DND-41 (cell line): ENCODE results near the gene MYL3.

ENCODE experiments used
- EZH2 ChIP-seq: IDR thresholded peaks from 3 replicates; pipeline ENCODE4 v1.6.1; 2012; ENCODE audit warnings: borderline replicate concordance, low read depth, mild to moderate bottlenecking, moderate library complexity, low read length, inconsistent platforms; ENCODE audit not compliant: severe bottlenecking
- TF ChIP-seq, protein P1 (sequence below): IDR thresholded peaks from 2 replicates; pipeline ENCODE4 v1.5.1; 2012; ENCODE audit warnings: borderline replicate concordance, low read length, moderate library complexity, mild to moderate bottlenecking; ENCODE audit not compliant: poor library complexity, severe bottlenecking; ENCODE audit errors: extremely low read depth

DNA sequence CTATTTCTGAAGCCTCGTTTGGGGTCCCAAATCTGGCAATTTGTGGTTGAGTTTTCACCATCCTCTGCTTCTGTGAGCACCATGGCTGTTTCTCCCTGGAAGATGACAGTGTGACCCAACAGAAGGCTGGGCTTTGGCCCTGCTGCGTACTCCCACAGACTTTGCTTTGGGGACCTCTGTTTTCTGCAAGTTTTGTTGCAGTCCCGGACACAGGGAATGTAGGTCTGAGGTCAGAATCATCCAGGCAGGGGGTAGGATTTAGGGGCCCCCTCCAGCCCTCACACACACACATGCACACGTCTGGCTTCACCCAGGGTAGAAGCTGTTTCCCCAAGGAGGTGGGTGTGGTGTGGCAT lies 20.6 kb upstream of the MYL3 start:
- TF ChIP-seq, protein P1, sequence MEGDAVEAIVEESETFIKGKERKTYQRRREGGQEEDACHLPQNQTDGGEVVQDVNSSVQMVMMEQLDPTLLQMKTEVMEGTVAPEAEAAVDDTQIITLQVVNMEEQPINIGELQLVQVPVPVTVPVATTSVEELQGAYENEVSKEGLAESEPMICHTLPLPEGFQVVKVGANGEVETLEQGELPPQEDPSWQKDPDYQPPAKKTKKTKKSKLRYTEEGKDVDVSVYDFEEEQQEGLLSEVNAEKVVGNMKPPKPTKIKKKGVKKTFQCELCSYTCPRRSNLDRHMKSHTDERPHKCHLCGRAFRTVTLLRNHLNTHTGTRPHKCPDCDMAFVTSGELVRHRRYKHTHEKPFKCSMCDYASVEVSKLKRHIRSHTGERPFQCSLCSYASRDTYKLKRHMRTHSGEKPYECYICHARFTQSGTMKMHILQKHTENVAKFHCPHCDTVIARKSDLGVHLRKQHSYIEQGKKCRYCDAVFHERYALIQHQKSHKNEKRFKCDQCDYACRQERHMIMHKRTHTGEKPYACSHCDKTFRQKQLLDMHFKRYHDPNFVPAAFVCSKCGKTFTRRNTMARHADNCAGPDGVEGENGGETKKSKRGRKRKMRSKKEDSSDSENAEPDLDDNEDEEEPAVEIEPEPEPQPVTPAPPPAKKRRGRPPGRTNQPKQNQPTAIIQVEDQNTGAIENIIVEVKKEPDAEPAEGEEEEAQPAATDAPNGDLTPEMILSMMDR: no peak
- TF ChIP-seq EZH2: no peak
